ENCODE data around the gene ARCN1.

- TF ChIP-seq POLR2A (IDR thresholded peaks at IDR 0.05; ENCODE audit: low read depth, low read length) (0 out of 2 replicates have a peak, but pooled peaks have one; percentile 1), POLR2AphosphoS5 (IDR thresholded peaks at IDR 0.05; ENCODE audit: low read depth, low read length) (no peak), TAF1 (IDR thresholded peaks at IDR 0.05; ENCODE audit: borderline replicate concordance, low read depth, low read length) (no peak)
These were observed 45.5 kb upstream of the ARCN1 start for GRCh38 chr11:118526688-118527087.
